Gastroesophageal sphincter (tissue), 4 donors: Measurements from ENCODE around the gene HBG1. TPM values are rescaled to one million over a fixed set of nuclear protein-coding genes. Genes with fewer than 3 reads are reported as not detected.

Source experiments
- ATAC-seq: fragments of 150-250 bp; one replicate; pipeline ENCODE4 v1.9.1; 2016; ENCODE audit warnings: mild to moderate bottlenecking, moderate library complexity
- H3K27ac ChIP-seq, 4 donors: fragments of 200-600 bp; sonication (generic) in 3 of 4; 1 replicate in 3 of 4; 2 replicates in 1 of 4; pipeline ENCODE4 v1.5.1; 2016 to 2019
- H3K27me3 ChIP-seq: fragments of 200-600 bp; sonication (generic); one replicate; pipeline ENCODE4 v1.5.1; 2019
- H3K36me3 ChIP-seq, 2 donors: fragments of 200-600 bp; sonication (generic); one replicate each; pipeline ENCODE4 v1.5.1; 2019; ENCODE audit warnings: control low read depth in 1 of 2
- H3K4me1 ChIP-seq, 3 donors: fragments of 200-600 bp; sonication (generic); 1 replicate in 2 of 3; 2 replicates in 1 of 3; pipeline ENCODE4 v1.5.1; 2016 to 2019; ENCODE audit warnings: control low read depth in 2 of 3
- H3K4me3 ChIP-seq, 2 donors: fragments of 200-600 bp; sonication (generic); one replicate each; pipeline ENCODE4 v1.5.1; 2019; ENCODE audit warnings: mild to moderate bottlenecking in 1 of 2, moderate library complexity in 1 of 2
- H3K9me3 ChIP-seq, 3 donors: fragments of 200-600 bp; sonication (generic); one replicate each; pipeline ENCODE4 v1.5.1; 2017 to 2019; ENCODE audit warnings: control low read depth in 2 of 3
- CTCF ChIP-seq, 4 experiments: fragments of 200-600 bp in 2 of 4; fragments of 450-650 bp in 2 of 4; sonication (generic) in 1 of 4; IDR thresholded peaks; one replicate each; pipeline ENCODE4 v1.5.1; 2017 to 2019; ENCODE audit warnings: antibody characterized with exemption in 4 of 4, mild to moderate bottlenecking in 2 of 4, moderate library complexity in 2 of 4
- EP300 ChIP-seq: sonication (generic); formaldehyde crosslinking; IDR thresholded peaks from one replicate; pipeline ENCODE4 v1.6.1; 2017; ENCODE audit warnings: antibody characterized with exemption, mild to moderate bottlenecking
- POLR2A ChIP-seq, 2 donors: fragments of 450-650 bp; IDR thresholded peaks; one replicate each; pipeline ENCODE4 v1.6.1; 2017; ENCODE audit warnings: antibody characterized with exemption in 2 of 2, mild to moderate bottlenecking in 2 of 2, moderate library complexity in 1 of 2
- POLR2AphosphoS5 ChIP-seq: sonication (generic); formaldehyde crosslinking; IDR thresholded peaks from one replicate; pipeline ENCODE4 v1.6.1; 2017; ENCODE audit warnings: antibody characterized with exemption
- WGBS, 2 donors: methylation state at CpG; one replicate each; pipeline ENCODE4 v1.1.5; 2018; ENCODE audit warnings: low coverage in 1 of 2; 5-methylcytosine and 5-hydroxymethylcytosine counted together
- total RNA-seq, 4 donors: library from RNA; depleted of rRNA; stranded (reverse); fragments of >200 nt; gene quantifications; one replicate each; pipeline ENCODE4 v1.1.0, GENCODE V29; 2016

Gene HBG1
- total RNA-seq, 4 donors from 2014 or later: not detected

- Histone ChIP-seq H3K27ac (no peak overlapping the region), H3K4me1 (no peaks in the 10 kb centered on the region), H3K36me3 (no peaks in the 10 kb centered on the region), H3K4me3 (no peak overlapping the region), H3K9me3 (no peaks in the 10 kb centered on the region), H3K27me3 (no peaks in the 10 kb centered on the region)
- 82 to 90% methylated on average over 3 of the region's 3 CpGs for WGBS, 2 donors
- TF ChIP-seq EP300 (no peak), CTCF (IDR thresholded peaks at IDR 0.05) (no peak), POLR2A (IDR thresholded peaks at IDR 0.05) (no peak), POLR2AphosphoS5 (no peak)
- no peak for ATAC-seq
Measured at GRCh38 chr11:5286901-5287300, 37.2 kb upstream of the HBG1 start.

- H3K9me3 ChIP-seq: no peaks in the 10 kb centered on the region
- TF ChIP-seq POLR2A (IDR thresholded peaks at IDR 0.05) (no peak), EP300 (no peak), CTCF (IDR thresholded peaks at IDR 0.05) (no peak), POLR2AphosphoS5 (no peak)
- H3K27ac ChIP-seq: no peak overlapping the region
- H3K36me3 ChIP-seq: no peaks in the 10 kb centered on the region
- WGBS, 2 donors: 30 to 36% methylated on average over 1 of the region's 1 CpG
- H3K4me3 ChIP-seq: no peak overlapping the region
- no peaks in the 10 kb centered on the region for H3K27me3 ChIP-seq
- no peak for ATAC-seq
- no peaks in the 10 kb centered on the region for H3K4me1 ChIP-seq
Measured at GRCh38 chr11:5286351-5286750, 36.7 kb upstream of the HBG1 start.

- TF ChIP-seq CTCF (IDR thresholded peaks at IDR 0.05): no peak
- TF ChIP-seq POLR2A (IDR thresholded peaks at IDR 0.05): no peak
- TF ChIP-seq EP300: no peak
- TF ChIP-seq POLR2AphosphoS5: no peak
- H3K36me3 ChIP-seq: no peaks in the 10 kb centered on the region
- H3K9me3 ChIP-seq: no peaks in the 10 kb centered on the region
- H3K4me1 ChIP-seq: peaks cover 0 to 3% (median 0%) of the 10 kb centered on the region in 3 donors
- H3K27ac ChIP-seq: no peak overlapping the region
- H3K4me3 ChIP-seq: no peak overlapping the region
- WGBS, 2 donors: 79 to 100% methylated on average over 2 to 4 of the region's 4 CpGs
- H3K27me3 ChIP-seq: no peaks in the 10 kb centered on the region
- no peak for ATAC-seq
Measured at GRCh38 chr11:5285703-5286340, 36.2 kb upstream of the HBG1 start.

- ATAC-seq: no peak
- WGBS, 2 donors: no CpG with 5 or more reads among the region's 2 CpGs
- no peak overlapping the region for H3K27ac ChIP-seq
Measured at GRCh38 chr11:5284637-5285036, 35.0 kb upstream of the HBG1 start.

More at GRCh38 chr11:5284637-5285036, 35.0 kb upstream of the HBG1 start:
- no peak overlapping the region for H3K4me3 ChIP-seq
- no peaks in the 10 kb centered on the region for H3K27me3 ChIP-seq
- no peaks in the 10 kb centered on the region for H3K9me3 ChIP-seq
- H3K4me1 ChIP-seq: peaks cover 0 to 6% (median 0%) of the 10 kb centered on the region in 3 donors
- TF ChIP-seq POLR2A (IDR thresholded peaks at IDR 0.05): no peak
- TF ChIP-seq POLR2AphosphoS5: no peak
- no peak for TF ChIP-seq CTCF (IDR thresholded peaks at IDR 0.05)
- no peak for TF ChIP-seq EP300
- no peaks in the 10 kb centered on the region for H3K36me3 ChIP-seq
